Astrocyte (in vitro differentiated cells and primary cell): Measurements from ENCODE around the gene KCNG4. TPM values are rescaled to one million over a fixed set of nuclear protein-coding genes. Genes with fewer than 3 reads are reported as not detected.

Experiments
- DNase-seq: peaks from one replicate; pipeline ENCODE4 v3.0.0-alpha.2; 2010; ENCODE audit warnings: low read depth
- FAIRE-seq: peaks from 2 replicates; lab custom pipeline; 2011; peaks lifted over from hg19 to GRCh38; lab: Jason Lieb, UNC
- H2AFZ ChIP-seq: 2 replicates; pipeline ENCODE4 v1.6.0; 2012; ENCODE audit warnings: low read depth, low read length, inconsistent platforms
- H3K27ac ChIP-seq: 2 replicates; pipeline ENCODE4 v1.5.1; 2011; ENCODE audit warnings: low read depth, low read length, inconsistent platforms
- H3K27me3 ChIP-seq: 2 replicates; pipeline ENCODE4 v1.6.0; 2011; ENCODE audit warnings: low read length, inconsistent platforms; ENCODE audit not compliant: insufficient read depth
- H3K36me3 ChIP-seq: 2 replicates; pipeline ENCODE4 v1.5.1; 2011; ENCODE audit warnings: low read length, inconsistent platforms; ENCODE audit not compliant: insufficient read depth
- H3K4me1 ChIP-seq: 2 replicates; pipeline ENCODE4 v1.5.1; 2011; ENCODE audit warnings: low read length, inconsistent platforms; ENCODE audit not compliant: insufficient read depth
- H3K4me2 ChIP-seq: 2 replicates; pipeline ENCODE4 v1.6.0; 2012; ENCODE audit warnings: low read length, inconsistent platforms
- H3K4me3 ChIP-seq: 2 replicates; pipeline ENCODE4 v1.5.1; 2011; ENCODE audit warnings: low read depth, mild to moderate bottlenecking, low read length, inconsistent platforms; ENCODE audit not compliant: insufficient read depth
- H3K79me2 ChIP-seq: 2 replicates; pipeline ENCODE4 v1.6.0; 2012; ENCODE audit warnings: mild to moderate bottlenecking, low read length, inconsistent platforms; ENCODE audit not compliant: insufficient read depth
- H3K9ac ChIP-seq: 2 replicates; pipeline ENCODE4 v1.6.0; 2012; ENCODE audit warnings: mild to moderate bottlenecking, low read length, inconsistent platforms
- H3K9me3 ChIP-seq: 2 replicates; pipeline ENCODE4 v1.5.1; 2012; ENCODE audit warnings: low read depth, mild to moderate bottlenecking, low read length, inconsistent platforms; ENCODE audit not compliant: insufficient read depth
- H4K20me1 ChIP-seq: 2 replicates; pipeline ENCODE4 v1.6.0; 2012; ENCODE audit warnings: low read length, inconsistent platforms; ENCODE audit not compliant: insufficient read depth
- H3K27ac Mint-ChIP-seq: one replicate; pipeline ENCODE4 v1.8.0; 2021; ENCODE audit warnings: mild to moderate bottlenecking, mixed read lengths; ENCODE audit not compliant: unreplicated experiment
- H3K27me3 Mint-ChIP-seq: one replicate; pipeline ENCODE4 v1.8.0; 2021; ENCODE audit warnings: low read depth, mixed read lengths; ENCODE audit not compliant: unreplicated experiment
- H3K36me3 Mint-ChIP-seq: one replicate; pipeline ENCODE4 v1.8.0; 2021; ENCODE audit warnings: low read depth, mixed read lengths; ENCODE audit not compliant: unreplicated experiment
- H3K4me1 Mint-ChIP-seq: one replicate; pipeline ENCODE4 v1.8.0; 2021; ENCODE audit warnings: low read depth, mixed read lengths; ENCODE audit not compliant: unreplicated experiment
- H3K4me3 Mint-ChIP-seq: one replicate; pipeline ENCODE4 v1.8.0; 2021; ENCODE audit warnings: mild to moderate bottlenecking, moderate library complexity, mixed read lengths; ENCODE audit not compliant: unreplicated experiment
- H3K9me3 Mint-ChIP-seq: one replicate; pipeline ENCODE4 v1.8.0; 2021; ENCODE audit warnings: mild to moderate bottlenecking, mixed read lengths; ENCODE audit not compliant: unreplicated experiment
- EZH2 ChIP-seq: IDR thresholded peaks from 2 replicates; pipeline ENCODE4 v1.6.1; 2012; ENCODE audit warnings: mild to moderate bottlenecking, low read length, inconsistent platforms; ENCODE audit not compliant: insufficient read depth
- total RNA-seq: library from RNA; stranded (reverse); gene quantifications from 2 replicates; pipeline ENCODE4 v1.2.1, GENCODE V29; 2021
- TF ChIP-seq, protein P1 (sequence below): IDR thresholded peaks from 2 replicates; pipeline ENCODE4 v1.5.1; 2011; ENCODE audit warnings: low read depth, mild to moderate bottlenecking, inconsistent platforms, low read length, moderate library complexity; ENCODE audit not compliant: insufficient read depth

The KCNG4 gene
- total RNA-seq, 1 donor from 2014 or later = not detected

GRCh38 chr16:84236671-84237070, 3.1 kb downstream of the KCNG4 start:
- H3K4me1 Mint-ChIP-seq = no peaks in the 10 kb centered on the region
- Histone ChIP-seq H3K4me2 (no peak overlapping the region), H3K27ac (no peak overlapping the region), H3K27me3 (peaks cover 16% of the 10 kb centered on the region), H3K79me2 (no peaks in the 10 kb centered on the region), H4K20me1 (no peaks in the 10 kb centered on the region), H2AFZ (no peak overlapping the region), H3K36me3 (no peaks in the 10 kb centered on the region), H3K4me1 (no peaks in the 10 kb centered on the region), H3K9me3 (no peaks in the 10 kb centered on the region), H3K9ac (no peak overlapping the region), H3K4me3 (no peak overlapping the region)
- FAIRE-seq (no peak), DNase-seq (no peak)
- no peak overlapping the region for H3K4me3 Mint-ChIP-seq
- H3K36me3 Mint-ChIP-seq = no peaks in the 10 kb centered on the region
- no peak overlapping the region for H3K27ac Mint-ChIP-seq
- H3K27me3 Mint-ChIP-seq = peaks cover 70% of the 10 kb centered on the region
- H3K9me3 Mint-ChIP-seq = no peaks in the 10 kb centered on the region
- TF ChIP-seq EZH2 = no peak
- TF ChIP-seq, protein P1, sequence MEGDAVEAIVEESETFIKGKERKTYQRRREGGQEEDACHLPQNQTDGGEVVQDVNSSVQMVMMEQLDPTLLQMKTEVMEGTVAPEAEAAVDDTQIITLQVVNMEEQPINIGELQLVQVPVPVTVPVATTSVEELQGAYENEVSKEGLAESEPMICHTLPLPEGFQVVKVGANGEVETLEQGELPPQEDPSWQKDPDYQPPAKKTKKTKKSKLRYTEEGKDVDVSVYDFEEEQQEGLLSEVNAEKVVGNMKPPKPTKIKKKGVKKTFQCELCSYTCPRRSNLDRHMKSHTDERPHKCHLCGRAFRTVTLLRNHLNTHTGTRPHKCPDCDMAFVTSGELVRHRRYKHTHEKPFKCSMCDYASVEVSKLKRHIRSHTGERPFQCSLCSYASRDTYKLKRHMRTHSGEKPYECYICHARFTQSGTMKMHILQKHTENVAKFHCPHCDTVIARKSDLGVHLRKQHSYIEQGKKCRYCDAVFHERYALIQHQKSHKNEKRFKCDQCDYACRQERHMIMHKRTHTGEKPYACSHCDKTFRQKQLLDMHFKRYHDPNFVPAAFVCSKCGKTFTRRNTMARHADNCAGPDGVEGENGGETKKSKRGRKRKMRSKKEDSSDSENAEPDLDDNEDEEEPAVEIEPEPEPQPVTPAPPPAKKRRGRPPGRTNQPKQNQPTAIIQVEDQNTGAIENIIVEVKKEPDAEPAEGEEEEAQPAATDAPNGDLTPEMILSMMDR = no peak

DNA sequence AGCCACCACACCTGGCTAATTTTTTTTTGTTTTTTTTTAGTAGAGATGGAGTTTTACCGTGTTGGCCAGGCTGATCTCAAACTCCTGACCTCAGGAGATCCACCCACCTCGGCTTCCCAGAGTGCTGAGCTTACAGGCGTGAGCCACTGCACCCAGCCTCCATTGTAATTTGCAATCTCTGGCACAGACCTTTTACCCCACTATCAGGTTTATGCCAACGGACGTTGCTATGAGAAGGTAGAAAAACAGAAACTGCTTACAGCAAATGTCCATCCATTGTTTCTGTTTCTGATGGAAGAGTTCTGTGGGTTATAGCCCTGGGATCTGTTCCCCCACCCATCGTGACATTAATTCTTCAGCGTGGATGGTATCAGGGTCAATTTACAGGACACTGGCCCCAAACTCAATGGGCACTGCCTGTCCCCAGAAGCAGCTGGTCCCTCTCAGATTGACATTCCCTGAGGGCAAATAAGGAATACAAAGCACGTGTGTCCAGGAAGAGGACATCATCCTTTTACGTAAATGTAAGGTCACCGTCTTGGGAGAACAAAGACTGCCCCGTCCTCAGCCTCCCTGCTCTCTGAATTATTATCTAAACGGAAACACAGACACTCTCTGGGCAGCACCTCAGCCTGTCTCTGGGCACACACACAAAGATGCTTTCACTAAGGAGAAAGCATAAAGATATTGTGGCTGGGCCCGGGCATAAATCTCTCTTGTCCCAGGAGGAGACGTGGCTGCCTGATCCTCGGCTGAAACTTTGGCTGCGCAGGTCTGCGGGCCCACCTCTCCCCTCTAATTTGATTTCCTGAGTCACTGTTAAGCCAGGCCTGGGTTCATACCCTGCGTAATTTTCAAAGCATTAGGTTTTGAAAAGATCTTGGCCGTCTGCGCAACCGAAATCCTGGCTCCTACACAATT, 5.2 kb downstream of the KCNG4 start:
- Histone ChIP-seq H3K4me1 (no peaks in the 10 kb centered on the region), H3K27ac (no peak overlapping the region), H3K9me3 (no peaks in the 10 kb centered on the region), H3K9ac (no peak overlapping the region), H3K79me2 (no peaks in the 10 kb centered on the region), H3K4me2 (no peak overlapping the region), H4K20me1 (no peaks in the 10 kb centered on the region), H3K4me3 (no peak overlapping the region), H3K27me3 (peaks cover 10% of the 10 kb centered on the region), H3K36me3 (no peaks in the 10 kb centered on the region), H2AFZ (no peak overlapping the region)
- Mint-ChIP-seq H3K4me3 (no peak overlapping the region), H3K9me3 (peaks cover 2% of the 10 kb centered on the region), H3K27ac (no peak overlapping the region), H3K4me1 (no peaks in the 10 kb centered on the region), H3K27me3 (peaks cover 66% of the 10 kb centered on the region), H3K36me3 (no peaks in the 10 kb centered on the region)
- FAIRE-seq = no peak
- no peak for TF ChIP-seq EZH2
- TF ChIP-seq, protein P1 = no peak
- DNase-seq = no peak

DNA sequence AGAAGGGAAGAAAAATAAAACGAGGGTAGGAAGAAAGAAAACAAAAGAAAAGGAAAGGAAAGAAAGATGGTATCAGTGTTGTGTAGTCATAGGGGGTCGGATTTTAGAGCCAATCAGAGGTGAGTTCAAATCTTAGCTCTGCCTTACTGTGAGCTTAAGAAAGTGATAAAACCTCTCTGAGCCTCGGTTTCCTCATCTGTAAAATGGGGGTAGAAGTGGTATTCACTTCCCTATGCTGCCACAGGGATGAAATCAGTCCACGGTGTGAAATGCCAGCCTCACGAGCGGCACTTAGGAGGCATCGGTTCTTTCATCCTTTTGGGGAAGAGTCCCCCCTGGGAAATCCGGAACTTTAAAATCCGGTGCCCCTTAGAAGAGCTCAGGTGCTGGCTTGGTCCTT, 6.1 kb downstream of the KCNG4 start:
- H2AFZ ChIP-seq = no peak overlapping the region
- no peak for FAIRE-seq
- H3K4me3 Mint-ChIP-seq = no peak overlapping the region
- H3K27ac Mint-ChIP-seq = no peak overlapping the region
- TF ChIP-seq EZH2 = no peak
- TF ChIP-seq, protein P1 = no peak
- no peak for DNase-seq
- H3K4me3 ChIP-seq = no peak overlapping the region
- H3K27me3 ChIP-seq = peaks cover 5% of the 10 kb centered on the region
- no peaks in the 10 kb centered on the region for H4K20me1 ChIP-seq
- no peak overlapping the region for H3K4me2 ChIP-seq
- H3K79me2 ChIP-seq = no peaks in the 10 kb centered on the region
- peaks cover 2% of the 10 kb centered on the region for H3K9me3 Mint-ChIP-seq
- no peaks in the 10 kb centered on the region for H3K36me3 Mint-ChIP-seq
- no peak overlapping the region for H3K27ac ChIP-seq
- H3K9ac ChIP-seq = no peak overlapping the region
- peaks cover 58% of the 10 kb centered on the region for H3K27me3 Mint-ChIP-seq
- no peaks in the 10 kb centered on the region for H3K36me3 ChIP-seq
- no peaks in the 10 kb centered on the region for H3K9me3 ChIP-seq
- peaks cover 4% of the 10 kb centered on the region for H3K4me1 ChIP-seq
- peaks cover 2% of the 10 kb centered on the region for H3K4me1 Mint-ChIP-seq
